Calu3 (cell line): ENCODE data around the gene DPEP1. TPM values are rescaled to one million over a fixed set of nuclear protein-coding genes. Genes with fewer than 3 reads are reported as not detected.

Experiments used
- BruUV-seq: library from RNA; stranded (reverse); fragments of 400-500 nt; replicated peaks from 2 replicates; lab custom pipeline; 2021; lab: Mats Ljungman, UMichigan
- CTCF ChIA-PET: fragments of 300-600 bp; sonication (Branson Sonifier 250); formaldehyde crosslinking; loops from one replicate; lab custom pipeline; 2022; ENCODE audit warnings: antibody characterized with exemption; lab: Charles Lee
- DNase-seq: peaks from one replicate; pipeline ENCODE4 v3.0.0; 2022
- H3K27ac Mint-ChIP-seq: one replicate; pipeline ENCODE4 v1.8.0; 2022; ENCODE audit warnings: mixed read lengths; ENCODE audit not compliant: unreplicated experiment
- H3K27me3 Mint-ChIP-seq: one replicate; pipeline ENCODE4 v1.8.0; 2022; ENCODE audit warnings: mixed read lengths; ENCODE audit not compliant: unreplicated experiment
- H3K36me3 Mint-ChIP-seq: one replicate; pipeline ENCODE4 v1.8.0; 2022; ENCODE audit warnings: mild to moderate bottlenecking, moderate library complexity, mixed read lengths; ENCODE audit not compliant: insufficient read depth, unreplicated experiment
- H3K4me1 Mint-ChIP-seq: one replicate; pipeline ENCODE4 v1.8.0; 2022; ENCODE audit warnings: mild to moderate bottlenecking, low read depth, mixed read lengths; ENCODE audit not compliant: unreplicated experiment
- H3K4me3 Mint-ChIP-seq: one replicate; pipeline ENCODE4 v1.8.0; 2022; ENCODE audit warnings: mild to moderate bottlenecking, low read depth, moderate library complexity, mixed read lengths; ENCODE audit not compliant: unreplicated experiment
- H3K9me3 Mint-ChIP-seq: one replicate; pipeline ENCODE4 v1.8.0; 2022; ENCODE audit warnings: low read depth, mixed read lengths; ENCODE audit not compliant: unreplicated experiment
- CTCF ChIP-seq: fragments of 200-600 bp; IDR thresholded peaks from one replicate; pipeline ENCODE4 v1.8.0; 2022; ENCODE audit warnings: antibody characterized with exemption; ENCODE audit not compliant: unreplicated experiment
- intact Hi-C: fragments of 100-400 bp; cut with micrococcal nuclease; formaldehyde crosslinking; loops from one replicate; pipeline ENCODE4 v1.10.0; 2022; ENCODE audit not compliant: unreplicated experiment
- total RNA-seq: library from RNA; stranded (reverse); gene quantifications from 2 replicates; pipeline ENCODE4 v1.2.3, GENCODE V29; 2022

Gene DPEP1
- total RNA-seq, 1 experiment from 2014 or later: not detected

GRCh38 chr16:89656435-89657121 is 43.1 kb downstream of the DPEP1 start:
- Mint-ChIP-seq H3K4me1 (peaks cover 20% of the 10 kb centered on the region), H3K27ac (peak overlapping the region; percentile 18), H3K36me3 (peaks cover 79% of the 10 kb centered on the region), H3K27me3 (no peaks in the 10 kb centered on the region), H3K9me3 (no peaks in the 10 kb centered on the region), H3K4me3 (peak overlapping the region; percentile 98)
- no peak for DNase-seq
- intact Hi-C loops: no loop called here
- CTCF ChIA-PET: interaction anchor here (0.6 kb wide), 1 partner anchor 159 kb away, joined by 9 read pairs; no protein-coding TSS in a partner anchor
- no peak for TF ChIP-seq CTCF
- BruUV-seq: TSS peak; percentile 55

GRCh38 chr16:89657442-89658220 is 44.2 kb downstream of the DPEP1 start, which contains the start of the genes CHMP1A and SPATA33:
CHMP1A (minus strand) TSS chr16:89657708; CDS start chr16:89657588, 120 bp downstream.
SPATA33 (plus strand) TSS chr16:89657836; CDS start chr16:89657912, 76 bp downstream.
- H3K27me3 Mint-ChIP-seq: no peaks in the 10 kb centered on the region
- peak; percentile 98 for DNase-seq
- intact Hi-C loops: no loop called here
- BruUV-seq: no TSS peak
- peaks cover 83% of the 10 kb centered on the region for H3K36me3 Mint-ChIP-seq
- peak within 1 kb of the TSS; percentile 88 for H3K27ac Mint-ChIP-seq
- H3K4me1 Mint-ChIP-seq: peaks cover 20% of the 10 kb centered on the region
- H3K4me3 Mint-ChIP-seq: peak within 1 kb of the TSS; percentile 98
- no peaks in the 10 kb centered on the region for H3K9me3 Mint-ChIP-seq
- no peak for TF ChIP-seq CTCF
- CTCF ChIA-PET: interaction anchor here (1.1 kb wide), 1 partner anchor 29 kb away, joined by 4 read pairs; the partner anchor contains the start of gene CDK10

- Mint-ChIP-seq H3K36me3 (peaks cover 82% of the 10 kb centered on the region), H3K4me3 (peak overlapping the region; percentile 98), H3K27me3 (no peaks in the 10 kb centered on the region), H3K4me1 (peaks cover 20% of the 10 kb centered on the region), H3K27ac (peak overlapping the region; percentile 88), H3K9me3 (no peaks in the 10 kb centered on the region)
- intact Hi-C loops: no loop called here
- no peak for TF ChIP-seq CTCF
- DNase-seq: peak; percentile 34
- BruUV-seq: no TSS peak
- CTCF ChIA-PET: interaction anchor here (0.6 to 1.7 kb wide), 3 partner anchors 19 to 42 kb away, joined by 4 to 6 read pairs (median 4); partner anchors contain the start of gene CDK10
Measured at GRCh38 chr16:89658221-89658879, 44.9 kb downstream of the DPEP1 start.

- intact Hi-C loops: no loop called here
- peaks cover 74% of the 10 kb centered on the region for H3K36me3 Mint-ChIP-seq
- no peaks in the 10 kb centered on the region for H3K27me3 Mint-ChIP-seq
- no peak for TF ChIP-seq CTCF
- no peak overlapping the region for H3K27ac Mint-ChIP-seq
- CTCF ChIA-PET: interaction anchor here (1.7 kb wide), 1 partner anchor 40 kb away, joined by 4 read pairs; no protein-coding TSS in a partner anchor
- H3K4me1 Mint-ChIP-seq: peaks cover 19% of the 10 kb centered on the region
- H3K4me3 Mint-ChIP-seq: no peak overlapping the region
- no TSS peak for BruUV-seq
- H3K9me3 Mint-ChIP-seq: no peaks in the 10 kb centered on the region
- no peak for DNase-seq
Measured at GRCh38 chr16:89660146-89660545, 46.7 kb downstream of the DPEP1 start.
